ENCODE measurements around the gene RABGAP1. TPM values are rescaled to one million over a fixed set of nuclear protein-coding genes. Genes with fewer than 3 reads are reported as not detected.

The RABGAP1 gene
- total and polyA plus RNA-seq, 10 of the 15 experiments (the other 5 are each of a cell fraction or from before 2014, with no cell fraction given) = 2.6 to 31.6 (median 12.5) TPM

- peak within 1 kb of the TSS; percentile 99 for H3K9ac ChIP-seq (ENCODE audit: control insufficient read depth, insufficient read depth, low read length)
- H4K20me1 ChIP-seq (ENCODE audit: control insufficient read depth, insufficient read depth) = no peaks in the 10 kb centered on the region
- RAD21 ChIA-PET (ENCODE audit: unreplicated experiment) = interaction anchor here (0.7 to 4.2 kb wide), 11 partner anchors 9 to 86 kb away, joined by 3 to 20 read pairs (median 4); partner anchors contain the start of genes PDCL, RABGAP1 and ZBTB26
- no peaks in the 10 kb centered on the region for H3K27me3 ChIP-seq (replicated peaks in 1 of 2; ENCODE audit: control insufficient read depth in 2 of 2, insufficient read depth in 2 of 2, low read length in 1 of 2)
- H3K9me3 ChIP-seq (replicated peaks; ENCODE audit: control insufficient read depth, insufficient read depth, low read length) = no peaks in the 10 kb centered on the region
- TSS peak; percentile 68 for BruUV-seq (replicated peaks)
- H3K4me3 ChIP-seq = peak within 1 kb of the TSS; percentile 98
- intact Hi-C loops (cut with micrococcal nuclease; ENCODE audit: unreplicated experiment) (loop anchor here (1.0 to 10.0 kb wide), 3 partner anchors 8 to 440 kb away; partner anchors contain the start of genes RABGAP1 and ZBTB6), in situ Hi-C loops (cut with MboI) (loop anchor here (25.0 kb wide), 1 partner anchor 1957 kb away; the partner anchor contains the start of genes ARPC5L, RPL35 and WDR38)
- peaks cover 48% of the 10 kb centered on the region for H3K79me2 ChIP-seq (ENCODE audit: control insufficient read depth, insufficient read depth, low read length)
- ATAC-seq (peak; percentile 88), FAIRE-seq (peak; percentile 99), DNase-seq (ENCODE audit: low read depth, low spot score) (peak; percentile 99)
- peaks cover 0 to 6% of the 10 kb centered on the region in 2 experiments; a peak in 1 of 4 replicates for H3K36me3 ChIP-seq (ENCODE audit: control insufficient read depth in 2 of 2, insufficient read depth in 2 of 2, low read length in 1 of 2)
- H3K27ac ChIP-seq (ENCODE audit: control insufficient read depth, insufficient read depth) = peak within 1 kb of the TSS; percentile 92
- CTCF ChIA-PET = interaction anchor here (0.6 to 2.0 kb wide), 4 partner anchors 15 to 43 kb away, joined by 3 to 6 read pairs (median 4); partner anchors contain the start of genes RABGAP1 and ZBTB26
- H3K4me2 ChIP-seq (ENCODE audit: control insufficient read depth, insufficient read depth) = peak within 1 kb of the TSS; percentile 83
- H2AFZ ChIP-seq (ENCODE audit: control insufficient read depth, low read depth, low read length) = peak within 1 kb of the TSS; percentile 99
- H3K4me1 ChIP-seq (ENCODE audit: control insufficient read depth, insufficient read depth, low read length) = peaks cover 6% of the 10 kb centered on the region
- 1% methylated on average over 70 of the region's 77 CpGs for WGBS (ENCODE audit: insufficient coverage, insufficient replicate concordance, low lambda C conversion rate, missing lambda C conversion rate)
- POLR2A ChIA-PET = interaction anchor here (0.6 to 5.7 kb wide), 13 partner anchors 7 to 104 kb away, joined by 3 to 53 read pairs (median 4); partner anchors contain the start of genes PDCL, RABGAP1, ZBTB26 and ZBTB6
- SMC1A ChIA-PET (ENCODE audit: uncharacterized antibody, unreplicated experiment) = interaction anchor here (1.0 to 5.0 kb wide), 10 partner anchors 7 to 86 kb away, joined by 3 to 25 read pairs (median 13); partner anchors contain the start of genes RABGAP1, ZBTB26 and ZBTB6
- TF ChIP-seq ZZZ3 (IDR thresholded peaks at IDR 0.05; ENCODE audit: control insufficient read depth, insufficient read length, low read depth) = no peak
- TF ChIP-seq KLF5 (IDR thresholded peaks at IDR 0.05; ENCODE audit: partially characterized antibody) = peak; percentile 66
- TF ChIP-seq CHD4 (IDR thresholded peaks at IDR 0.05) = no peak
- TF ChIP-seq RB1 (IDR thresholded peaks at IDR 0.05; ENCODE audit: borderline replicate concordance) = peak; percentile 80; the same call in 1 of the 2 replicates
- TF ChIP-seq MEF2B (IDR thresholded peaks at IDR 0.05; ENCODE audit: partially characterized antibody, poor library complexity, severe bottlenecking) = no peak
- peak; percentile 31 to 38; a peak in 1 of 4 replicates for TF ChIP-seq EP300 (IDR thresholded peaks at IDR 0.05; ENCODE audit: borderline replicate concordance in 1 of 2, control insufficient read depth in 1 of 2, low read depth in 2 of 2, low read length in 2 of 2)
- TF ChIP-seq LARP7 (IDR thresholded peaks at IDR 0.05) = no peak; the same call in 1 of the 2 replicates
- no peak; the same call in 1 of the 2 replicates for TF ChIP-seq TCF12 (IDR thresholded peaks at IDR 0.05; ENCODE audit: low read depth, low read length)
- TF ChIP-seq SIX5 (IDR thresholded peaks at IDR 0.05; ENCODE audit: low read depth, low read length, severe bottlenecking) = peak; percentile 63
- TF ChIP-seq NR2C2 (IDR thresholded peaks at IDR 0.05; ENCODE audit: borderline replicate concordance, control insufficient read depth, insufficient read length, low read depth) = no peak
- TF ChIP-seq ZNF217 (IDR thresholded peaks at IDR 0.05) = peak; percentile 57; the same call in 1 of the 2 replicates
- no peak for TF ChIP-seq ZNF384 (IDR thresholded peaks at IDR 0.05; ENCODE audit: borderline replicate concordance, low read depth, low read length)
- peak; percentile 60; the same call in 1 of the 2 replicates for TF ChIP-seq NFYB (IDR thresholded peaks at IDR 0.05; ENCODE audit: insufficient read depth, low read depth, low read length)
- TF ChIP-seq NBN (IDR thresholded peaks at IDR 0.05) = 0 out of 2 replicates have a peak, but pooled peaks have one; percentile 12
- no peak for TF ChIP-seq RFX5 (IDR thresholded peaks at IDR 0.05; ENCODE audit: low read depth, low read length)
- peak; percentile 86 for TF ChIP-seq PRDM15 (CRISPR knock-in tag; IDR thresholded peaks at IDR 0.05)
- no peak for TF ChIP-seq MYC (IDR thresholded peaks at IDR 0.05; ENCODE audit: insufficient read depth, insufficient read length, insufficient replicate concordance, low read length, severe bottlenecking)
These were observed 35.8 kb upstream of the RABGAP1 start, which contains the start of gene RC3H2 for GRCh38 chr9:122904823-122905710. Gene RC3H2 (minus strand): TSS chr9:122905359. CDS start chr9:122897509, 7,850 bp downstream.
